Esophagus muscularis mucosa (tissue), 4 donors: ENCODE data around the gene DNAH1. TPM values are rescaled to one million over a fixed set of nuclear protein-coding genes. Genes with fewer than 3 reads are reported as not detected.
A peak's percentile ranks its signal among the peaks of the same experiment; 100 is the strongest.
"Not testable (repeated sequence)": the region's sequence is repeated elsewhere in the genome, so short reads cannot be mapped to it uniquely, and the experiment has no call there.

ENCODE experiments used
- DNase-seq: peaks from one replicate; pipeline ENCODE4 v3.0.0-alpha.2; 2017; ENCODE audit errors: extremely low spot score
- H3K27ac ChIP-seq, 4 donors: fragments of 200-600 bp; sonication (generic); replicated peaks in 1 of 4; 1 replicate in 3 of 4; 2 replicates in 1 of 4; pipeline ENCODE4 v1.5.1; 2016 to 2019; ENCODE audit warnings: mild to moderate bottlenecking in 1 of 4
- H3K27me3 ChIP-seq, 4 donors: fragments of 200-600 bp; sonication (generic); one replicate each; pipeline versions ENCODE4 v1.5.1 to v1.6.0; 2016 to 2019
- H3K36me3 ChIP-seq, 4 donors: fragments of 200-600 bp; sonication (generic); one replicate each; pipeline ENCODE4 v1.5.1; 2016 to 2019
- H3K4me1 ChIP-seq, 4 donors: fragments of 200-600 bp; sonication (generic); one replicate each; pipeline ENCODE4 v1.5.1; 2016 to 2019
- H3K4me3 ChIP-seq, 4 donors: fragments of 200-600 bp; sonication (generic); 1 replicate in 2 of 4; 2 replicates in 2 of 4; pipeline ENCODE4 v1.5.1; 2016 to 2019; ENCODE audit warnings: mild to moderate bottlenecking in 4 of 4, moderate library complexity in 1 of 4
- H3K9me3 ChIP-seq, 4 donors: fragments of 200-600 bp; sonication (generic); 1 replicate in 3 of 4; 2 replicates in 1 of 4; pipeline ENCODE4 v1.5.1; 2016 to 2019
- CTCF ChIP-seq, 3 experiments: fragments of 200-600 bp in 2 of 3; fragments of 450-650 bp in 1 of 3; sonication (generic) in 2 of 3; IDR thresholded peaks; one replicate each; pipeline ENCODE4 v1.5.1; 2017 to 2019; ENCODE audit warnings: antibody characterized with exemption in 3 of 3, mild to moderate bottlenecking in 2 of 3, moderate library complexity in 1 of 3
- EP300 ChIP-seq: sonication (generic); formaldehyde crosslinking; IDR thresholded peaks from one replicate; pipeline ENCODE4 v1.6.1; 2017; ENCODE audit warnings: antibody characterized with exemption
- POLR2A ChIP-seq: fragments of 450-650 bp; IDR thresholded peaks from one replicate; pipeline ENCODE4 v1.6.1; 2017; ENCODE audit warnings: antibody characterized with exemption, moderate library complexity, mild to moderate bottlenecking, low read depth
- POLR2AphosphoS5 ChIP-seq, 2 donors: sonication (generic); formaldehyde crosslinking; IDR thresholded peaks; one replicate each; pipeline ENCODE4 v1.6.1; 2017; ENCODE audit warnings: antibody characterized with exemption in 2 of 2
- WGBS: methylation state at CpG from one replicate; pipeline ENCODE4 v1.1.5; 2018; 5-methylcytosine and 5-hydroxymethylcytosine counted together
- intact Hi-C: fragments of 100-400 bp; cut with DNase I; formaldehyde crosslinking; loops from one replicate; pipeline ENCODE4 v1.15.1; 2023
- total RNA-seq, 4 donors: library from RNA; depleted of rRNA; stranded (reverse); fragments of >200 nt; gene quantifications; one replicate each; pipeline versions ENCODE4 v1.1.0 to v1.2.1, GENCODE V29; 2016

DNAH1 gene
- total RNA-seq, 4 donors from 2014 or later = 3.4 to 5.4 (median 3.6) TPM

DNA sequence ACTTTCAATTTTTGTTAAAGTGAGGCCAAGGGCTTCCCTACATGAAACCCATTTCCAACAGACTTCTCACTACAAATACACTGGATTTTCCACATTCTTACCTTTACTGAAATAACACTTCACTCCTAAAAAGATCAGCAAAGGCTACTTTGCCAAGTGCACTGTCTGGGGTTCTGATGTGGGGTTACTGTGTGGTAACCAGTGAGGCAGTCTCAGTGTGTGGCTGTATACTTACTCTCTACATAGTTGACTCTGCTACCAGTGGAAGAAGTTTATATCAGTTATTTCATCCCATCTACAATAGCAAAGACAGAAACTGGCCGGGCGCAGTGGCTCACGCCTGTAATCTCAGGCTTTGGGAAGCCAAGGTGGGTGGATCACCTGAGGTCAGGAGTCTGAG, 43.3 kb upstream of the DNAH1 start:
- no peaks in the 10 kb centered on the region for H3K9me3 ChIP-seq
- H3K4me1 ChIP-seq = peaks cover 83 to 93% (median 91%) of the 10 kb centered on the region in 4 donors
- no peak for DNase-seq
- H3K27me3 ChIP-seq = no peaks in the 10 kb centered on the region
- no peak for TF ChIP-seq POLR2AphosphoS5 (IDR thresholded peaks at IDR 0.05)
- no peak for TF ChIP-seq POLR2A
- peak overlapping the region; percentile 43 to 98 (median 97) for H3K27ac ChIP-seq
- no peak overlapping the region for H3K4me3 ChIP-seq
- intact Hi-C loops = no loop called here
- H3K36me3 ChIP-seq = peaks cover 0 to 38% (median 26%) of the 10 kb centered on the region in 4 donors
- 90% methylated on average over 3 of the region's 3 CpGs for WGBS

- Histone ChIP-seq H3K36me3 (peaks cover 0 to 19% (median 10%) of the 10 kb centered on the region in 4 donors), H3K27ac (peak overlapping the region; percentile 94 to 98 (median 97)), H3K4me1 (peaks cover 73 to 83% (median 80%) of the 10 kb centered on the region in 4 donors), H3K4me3 (peak overlapping the region in 1 of 4 donors; percentile 90)
- WGBS = 94% methylated on average over 18 of the region's 18 CpGs
- DNase-seq, H3K9me3 ChIP-seq, intact Hi-C loops, H3K27me3 ChIP-seq: not testable (repeated sequence)
Measured at GRCh38 chr3:52274781-52275180, 41.3 kb upstream of the DNAH1 start.

DNA sequence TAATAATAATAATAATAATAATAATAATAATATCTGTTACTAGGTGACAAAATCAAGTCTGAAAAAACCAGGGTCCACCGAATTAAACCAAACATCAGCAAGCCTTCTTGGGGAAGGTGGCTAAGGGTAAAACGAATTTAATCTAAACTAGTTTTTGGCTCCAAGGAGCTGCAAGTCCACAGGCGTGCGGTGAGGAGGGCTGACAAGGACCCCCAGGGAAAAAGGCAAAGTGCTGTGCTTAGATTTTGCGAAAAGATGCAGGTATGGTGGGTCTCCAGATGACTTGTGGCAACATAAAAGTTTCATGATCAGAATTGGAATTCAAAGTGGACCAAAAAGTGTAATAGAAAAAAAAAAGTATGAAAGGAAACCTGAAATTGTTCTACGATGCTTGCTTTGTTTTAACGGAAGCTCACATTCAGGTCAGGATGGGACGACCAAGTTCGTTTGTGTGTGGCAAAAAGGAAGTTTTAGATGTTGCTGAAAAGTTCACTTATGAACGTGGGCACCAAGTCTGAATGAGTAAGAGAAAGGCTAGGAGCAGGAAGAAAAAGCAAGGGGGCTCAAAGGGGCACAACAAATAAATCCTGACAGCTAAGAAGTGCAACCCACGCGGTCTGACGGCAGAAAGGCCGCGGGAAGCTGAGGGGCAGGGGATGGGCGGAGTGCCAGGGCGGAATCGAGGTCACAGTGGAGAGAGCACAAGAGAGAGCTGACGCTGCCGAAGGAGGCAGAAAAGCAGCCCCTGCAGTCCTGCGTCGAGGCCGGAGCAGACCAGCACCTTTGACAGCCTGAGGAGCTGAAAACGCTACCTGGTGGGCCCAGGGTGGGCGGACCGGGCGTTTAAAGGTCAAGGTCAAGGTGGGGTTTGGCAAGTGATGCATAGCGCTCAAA, 38.8 kb upstream of the DNAH1 start:
- intact Hi-C loops = no loop called here
- DNase-seq = peak; percentile 93
- no peaks in the 10 kb centered on the region for H3K9me3 ChIP-seq
- H3K27me3 ChIP-seq = no peaks in the 10 kb centered on the region
- peak overlapping the region; percentile 79 to 92 (median 84) for H3K4me3 ChIP-seq
- 1% methylated on average over 28 of the region's 28 CpGs for WGBS
- TF ChIP-seq POLR2A (no peak), EP300 (no peak), CTCF (IDR thresholded peaks at IDR 0.05) (no peak), POLR2AphosphoS5 (IDR thresholded peaks at IDR 0.05) (peak; percentile 75 to 77)
- peaks cover 0 to 13% (median 11%) of the 10 kb centered on the region in 4 donors for H3K36me3 ChIP-seq
- peaks cover 54 to 67% (median 64%) of the 10 kb centered on the region in 4 donors for H3K4me1 ChIP-seq
- H3K27ac ChIP-seq = peak overlapping the region; percentile 94 to 98 (median 97)

- H3K27me3 ChIP-seq = no peaks in the 10 kb centered on the region
- H3K27ac ChIP-seq = peak overlapping the region; percentile 94 to 98 (median 97)
- peak; percentile 93 for DNase-seq
- peaks cover 48 to 60% (median 56%) of the 10 kb centered on the region in 4 donors for H3K4me1 ChIP-seq
- H3K4me3 ChIP-seq = peak overlapping the region; percentile 79 to 92 (median 84)
- intact Hi-C loops = loop anchor here (2.0 kb wide), 1 partner anchor 39 kb away; the partner anchor contains the start of gene TWF2
- H3K36me3 ChIP-seq = peaks cover 0 to 10% (median 6%) of the 10 kb centered on the region in 4 donors
- H3K9me3 ChIP-seq = no peaks in the 10 kb centered on the region
- WGBS = under 1% methylated on average over 19 of the region's 54 CpGs
- peak; percentile 13 to 56 (median 26) for TF ChIP-seq CTCF (IDR thresholded peaks at IDR 0.05)
- no peak for TF ChIP-seq POLR2AphosphoS5 (IDR thresholded peaks at IDR 0.05)
Measured at GRCh38 chr3:52277972-52278509, 38.1 kb upstream of the DNAH1 start.

DNA sequence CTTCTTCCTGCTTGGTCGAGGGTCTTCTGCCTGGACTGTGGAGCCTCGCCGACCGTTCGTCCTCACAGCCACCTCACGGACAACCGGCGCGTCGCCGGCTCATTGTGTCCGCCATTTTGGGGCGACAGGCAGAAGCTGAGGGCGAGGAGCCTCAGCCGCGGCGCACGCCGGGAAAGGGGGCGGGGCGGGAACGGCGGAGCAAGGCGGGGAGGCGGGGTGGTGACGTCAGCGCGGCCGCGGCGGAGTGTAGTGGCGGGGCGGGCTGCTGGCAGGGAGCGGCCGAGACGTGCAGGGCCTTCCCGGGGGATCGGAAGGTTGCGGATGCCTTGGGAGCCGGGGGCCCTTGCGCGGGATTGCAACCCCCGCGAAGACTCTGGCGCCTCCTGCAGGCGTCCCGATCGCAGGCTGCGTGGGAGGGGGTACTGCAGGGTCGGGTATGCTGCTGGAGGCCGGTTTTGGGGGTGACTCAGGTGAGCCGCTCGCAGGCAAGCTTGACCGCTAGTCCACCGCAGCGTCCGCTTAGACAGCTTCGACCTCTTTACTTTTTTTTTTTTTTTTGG, 37.5 kb upstream of the DNAH1 start, which contains the start of gene WDR82:
Gene WDR82, minus strand, starts transcription at position 140 of the 560 bp plus-strand sequence. CDS start 288 bp downstream, outside the sequence.
- whole genome bisulfite sequencing = 0% methylated on average over 10 of the region's 58 CpGs
- peak; percentile 99 for DNase-seq
- Histone ChIP-seq H3K9me3 (no peaks in the 10 kb centered on the region), H3K36me3 (peaks cover 0 to 9% (median 5%) of the 10 kb centered on the region in 4 donors), H3K27me3 (no peaks in the 10 kb centered on the region), H3K27ac (peak within 1 kb of the TSS; percentile 94 to 98 (median 97)), H3K4me3 (peak within 1 kb of the TSS; percentile 79 to 92 (median 84)), H3K4me1 (peaks cover 48 to 55% (median 51%) of the 10 kb centered on the region in 4 donors)
- intact Hi-C loops = loop anchor here (2.0 kb wide), 1 partner anchor 40 kb away; the partner anchor contains the start of gene TWF2
- TF ChIP-seq CTCF (IDR thresholded peaks at IDR 0.05) = peak; percentile 60 to 63 (median 62)
- TF ChIP-seq POLR2AphosphoS5 (IDR thresholded peaks at IDR 0.05) = peak; percentile 95 to 96
- peak; percentile 53 for TF ChIP-seq POLR2A
- TF ChIP-seq EP300 = no peak
